Endothelial cell of umbilical vein (primary cell): ENCODE results near the gene MAN1A1. TPM values are rescaled to one million over a fixed set of nuclear protein-coding genes. Genes with fewer than 3 reads are reported as not detected.

ENCODE experiments used
- BruUV-seq: library from RNA; stranded (reverse); fragments of 400-500 nt; replicated peaks from 2 replicates; lab custom pipeline; 2021; lab: Mats Ljungman, UMichigan
- CTCF ChIA-PET: fragments of 300-600, 350-600 bp; sonication (Branson Sonifier 250); formaldehyde crosslinking; loops from one replicate; lab custom pipeline; 2021; ENCODE audit warnings: antibody characterized with exemption, inconsistent platforms; lab: Charles Lee
- POLR2A ChIA-PET: fragments of 300-600, 350-600 bp; sonication (Branson Sonifier 250); formaldehyde crosslinking; loops from one replicate; lab custom pipeline; 2021; ENCODE audit warnings: antibody characterized with exemption, inconsistent platforms; lab: Charles Lee
- DNase-seq: peaks from one replicate; pipeline ENCODE4 v3.0.0-alpha.2; 2011; ENCODE audit warnings: low read depth, low spot score
- FAIRE-seq: peaks from 2 replicates; lab custom pipeline; 2011; peaks lifted over from hg19 to GRCh38; lab: Jason Lieb, UNC
- H2AFZ ChIP-seq: 2 replicates; pipeline ENCODE4 v1.6.0; 2012; ENCODE audit warnings: low read depth, low read length, control low read depth, inconsistent platforms
- H3K27ac ChIP-seq: 2 replicates; pipeline ENCODE4 v1.5.1; 2011; ENCODE audit warnings: low read depth, mild to moderate bottlenecking, control low read depth, low read length, moderate library complexity; ENCODE audit not compliant: insufficient read depth
- H3K27me3 ChIP-seq, 2 experiments: 2 replicates each; pipeline versions ENCODE4 v1.6.0 to v1.6.1; 2011; ENCODE audit warnings: low read length in 2 of 2, mixed read lengths in 1 of 2; ENCODE audit not compliant: control insufficient read depth in 2 of 2, insufficient read depth in 2 of 2
- H3K36me3 ChIP-seq, 2 experiments: 2 replicates in 1 of 2; 3 replicates in 1 of 2; pipeline ENCODE4 v1.5.1; 2011; ENCODE audit warnings: low read length in 2 of 2, mild to moderate bottlenecking in 1 of 2, moderate library complexity in 1 of 2; ENCODE audit not compliant: control insufficient read depth in 2 of 2, insufficient read depth in 2 of 2; ENCODE audit errors: extremely low read depth in 1 of 2
- H3K4me1 ChIP-seq: 3 replicates; pipeline ENCODE4 v1.5.1; 2011; ENCODE audit warnings: mild to moderate bottlenecking, low read length; ENCODE audit not compliant: control insufficient read depth, insufficient read depth; ENCODE audit errors: extremely low read depth
- H3K4me2 ChIP-seq: 2 replicates; pipeline ENCODE4 v1.6.1; 2011; ENCODE audit warnings: low read length, control low read depth, mixed read lengths; ENCODE audit not compliant: insufficient read depth
- H3K4me3 ChIP-seq, 3 experiments: fragments of 200-600 bp in 1 of 3; sonication (generic), shearing (Covaris generic) in 1 of 3; replicated peaks in 1 of 3; 2 replicates each; pipeline ENCODE4 v1.5.1; 2011 to 2016; ENCODE audit warnings: control low read depth in 3 of 3, low read length in 3 of 3, mild to moderate bottlenecking in 2 of 3, inconsistent platforms in 1 of 3, low read depth in 1 of 3, moderate library complexity in 1 of 3; ENCODE audit not compliant: insufficient read depth in 1 of 3
- H3K79me2 ChIP-seq: 2 replicates; pipeline ENCODE4 v1.6.0; 2012; ENCODE audit warnings: low read length, inconsistent platforms; ENCODE audit not compliant: control insufficient read depth, insufficient read depth
- H3K9ac ChIP-seq: replicated peaks from 2 replicates; pipeline ENCODE3; 2011; ENCODE audit warnings: low read length, control low read depth; ENCODE audit not compliant: insufficient read depth; ENCODE audit errors: extremely low read depth
- H3K9me1 ChIP-seq: replicated peaks from 3 replicates; pipeline ENCODE4 v1.6.0; 2011; ENCODE audit warnings: mild to moderate bottlenecking, low read length; ENCODE audit not compliant: control insufficient read depth, insufficient read depth; ENCODE audit errors: extremely low read depth
- H3K9me3 ChIP-seq: replicated peaks from 2 replicates; pipeline ENCODE4 v1.5.1; 2012; ENCODE audit warnings: low read length, inconsistent platforms; ENCODE audit not compliant: control insufficient read depth, insufficient read depth
- H4K20me1 ChIP-seq: replicated peaks from 2 replicates; pipeline ENCODE3; 2011; ENCODE audit warnings: mild to moderate bottlenecking, low read length; ENCODE audit not compliant: control insufficient read depth, insufficient read depth; ENCODE audit errors: extremely low read depth
- CTCF ChIP-seq, 2 donors: IDR thresholded peaks; 1 replicate in 1 of 2; 2 replicates in 1 of 2; pipeline ENCODE4 v1.5.1; 2011; ENCODE audit warnings: low read length in 2 of 2, mild to moderate bottlenecking in 2 of 2, moderate library complexity in 2 of 2, control low read depth in 1 of 2, inconsistent platforms in 1 of 2, low read depth in 1 of 2; ENCODE audit not compliant: insufficient read depth in 1 of 2; ENCODE audit errors: extremely low read depth in 1 of 2
- EZH2 ChIP-seq: IDR thresholded peaks from 2 replicates; pipeline ENCODE4 v1.6.1; 2012; ENCODE audit warnings: borderline replicate concordance, low read depth, mild to moderate bottlenecking, moderate library complexity, low read length, inconsistent platforms; ENCODE audit not compliant: severe bottlenecking
- FOS ChIP-seq: IDR thresholded peaks from 2 replicates; pipeline ENCODE4 v1.6.1; 2011; ENCODE audit warnings: mild to moderate bottlenecking, low read length, moderate library complexity, borderline replicate concordance; ENCODE audit not compliant: insufficient read depth
- GATA2 ChIP-seq: IDR thresholded peaks from 2 replicates; pipeline ENCODE4 v1.7.0; 2011; ENCODE audit warnings: low read depth, mild to moderate bottlenecking, moderate library complexity, mixed read lengths, low read length; ENCODE audit not compliant: insufficient read length, insufficient read depth
- JUN ChIP-seq: IDR thresholded peaks from 2 replicates; pipeline ENCODE4 v1.6.1; 2011; ENCODE audit warnings: borderline replicate concordance, low read depth; ENCODE audit not compliant: insufficient read length, insufficient read depth
- MAX ChIP-seq: IDR thresholded peaks from 2 replicates; pipeline ENCODE4 v1.6.1; 2011; ENCODE audit not compliant: insufficient read depth, insufficient read length
- MYC ChIP-seq: IDR thresholded peaks from one replicate; pipeline ENCODE4 v1.6.1; 2011; ENCODE audit warnings: mild to moderate bottlenecking, low read depth, low read length
- POLR2A ChIP-seq: IDR thresholded peaks from 2 replicates; pipeline ENCODE4 v1.6.1; 2012; ENCODE audit warnings: low read depth, mild to moderate bottlenecking, control low read depth, low read length
- POLR2AphosphoS5 ChIP-seq: IDR thresholded peaks from 2 replicates; pipeline ENCODE4 v1.6.1; 2012; ENCODE audit warnings: low read depth, mild to moderate bottlenecking, control low read depth, low read length, moderate library complexity; ENCODE audit not compliant: insufficient read depth
- dilution Hi-C: fragments of 300-500 bp; cut with MboI; formaldehyde crosslinking; loops from one replicate; pipeline ENCODE4 v1.15.0; 2019; ENCODE audit warnings: low sequenced_read_pairs; ENCODE audit not compliant: extremely low pct_ligation_motif_present
- intact Hi-C: fragments of 100-400 bp; cut with micrococcal nuclease; formaldehyde crosslinking; loops from one replicate; pipeline ENCODE4 v1.10.0; 2022
- polyA plus RNA-seq, 4 experiments: library from polyadenylated mRNA; depleted of rRNA in 3 of 4; stranded (reverse) in 3 of 4; unstranded in 1 of 4; fragments of >200 nt; gene quantifications; 2 replicates each; pipeline versions ENCODE4 v1.2.1 to v1.2.3, GENCODE V29; 2011 to 2012; ENCODE audit warnings: missing spikeins in 1 of 4
- total RNA-seq: library from RNA; stranded (reverse); gene quantifications from 2 replicates; pipeline ENCODE4 v1.2.3, GENCODE V29; 2021

MAN1A1 gene
- total and polyA plus RNA-seq, 2 donors (not counting 3 experiments of a cell fraction or from before 2014, with no cell fraction given) = 3.3 to 12.9 TPM

- Histone ChIP-seq H3K4me3 (no peak overlapping the region), H3K79me2 (no peaks in the 10 kb centered on the region), H3K9me3 (no peaks in the 10 kb centered on the region), H3K9ac (no peak overlapping the region), H3K9me1 (no peaks in the 10 kb centered on the region), H3K27ac (no peak overlapping the region), H3K27me3 (peaks cover 4% of the 10 kb centered on the region in 2 experiments), H3K36me3 (no peaks in the 10 kb centered on the region), H3K4me1 (no peaks in the 10 kb centered on the region), H3K4me2 (no peak overlapping the region), H4K20me1 (no peaks in the 10 kb centered on the region), H2AFZ (no peak overlapping the region)
- ChIA-PET POLR2A (no interaction called here), CTCF (no interaction called here)
- intact Hi-C loops (no loop called here), dilution Hi-C loops (no loop called here)
- TF ChIP-seq FOS (no peak), EZH2 (no peak), MYC (no peak), CTCF (IDR thresholded peaks at IDR 0.05; ENCODE audit: extremely low read depth in 1 of 2, insufficient read depth in 1 of 2, low read depth in 1 of 2, low read length in 2 of 2) (no peak), POLR2AphosphoS5 (no peak), JUN (no peak), GATA2 (no peak), POLR2A (no peak), MAX (no peak)
- BruUV-seq = no TSS peak
- FAIRE-seq = no peak
- no peak for DNase-seq
Measured at GRCh38 chr6:119163006-119163405, 186.6 kb downstream of the MAN1A1 start.
